NCI-H82 treated with DMSO at 0.1 percent for 48 hours (cell line): ENCODE data around the gene DIP2C.

ENCODE experiments used
- DNase-seq: peaks from one replicate; lab custom pipeline; 2025; ENCODE audit not compliant: unreplicated experiment; lab: John Stamatoyannopoulos, UW

The DIP2C gene

GRCh38 chr10:581776-582330 lies 107.6 kb downstream of the DIP2C start:
- DNase-seq = no peak

GRCh38 chr10:580778-581177 lies 108.7 kb downstream of the DIP2C start:
- no peak for DNase-seq

DNA sequence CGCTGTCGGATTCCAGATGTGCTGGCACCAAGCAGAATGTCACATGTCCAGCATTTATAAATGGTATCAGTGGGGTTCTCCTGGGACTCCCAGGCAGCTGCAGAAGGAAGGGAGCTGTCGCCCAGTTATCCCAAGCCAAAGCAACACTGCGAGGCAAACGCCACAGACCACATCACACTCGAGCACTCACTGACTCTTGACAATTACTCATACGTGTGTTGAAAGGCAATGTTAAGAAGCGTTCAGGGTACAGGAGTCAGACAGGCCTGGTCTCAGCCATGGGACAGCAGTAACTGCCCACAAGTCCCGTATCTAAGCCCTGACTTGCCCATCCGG lies 113.4 kb downstream of the DIP2C start:
- no peak for DNase-seq

GRCh38 chr10:575402-576129 lies 113.9 kb downstream of the DIP2C start:
- no peak for DNase-seq

DNA sequence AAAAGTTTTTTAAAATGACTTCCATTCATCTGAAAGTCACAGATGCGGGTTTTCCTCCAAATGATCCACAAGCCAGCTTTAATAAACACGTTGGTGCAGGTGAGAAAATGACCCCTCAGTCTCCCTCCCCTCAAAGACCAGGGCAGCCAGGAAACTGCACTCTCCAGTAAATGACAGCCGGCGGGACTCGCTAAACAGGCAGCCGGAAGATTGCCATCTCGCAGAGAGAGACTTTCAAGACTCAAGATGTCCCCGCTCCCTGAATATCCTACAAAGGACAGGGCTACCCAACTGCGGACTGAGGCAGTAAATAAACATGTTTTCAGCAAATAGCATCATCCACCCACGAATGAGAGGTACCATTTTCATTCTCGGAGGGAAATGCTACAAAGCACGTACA lies 116.8 kb downstream of the DIP2C start:
- no peak for DNase-seq

DNA sequence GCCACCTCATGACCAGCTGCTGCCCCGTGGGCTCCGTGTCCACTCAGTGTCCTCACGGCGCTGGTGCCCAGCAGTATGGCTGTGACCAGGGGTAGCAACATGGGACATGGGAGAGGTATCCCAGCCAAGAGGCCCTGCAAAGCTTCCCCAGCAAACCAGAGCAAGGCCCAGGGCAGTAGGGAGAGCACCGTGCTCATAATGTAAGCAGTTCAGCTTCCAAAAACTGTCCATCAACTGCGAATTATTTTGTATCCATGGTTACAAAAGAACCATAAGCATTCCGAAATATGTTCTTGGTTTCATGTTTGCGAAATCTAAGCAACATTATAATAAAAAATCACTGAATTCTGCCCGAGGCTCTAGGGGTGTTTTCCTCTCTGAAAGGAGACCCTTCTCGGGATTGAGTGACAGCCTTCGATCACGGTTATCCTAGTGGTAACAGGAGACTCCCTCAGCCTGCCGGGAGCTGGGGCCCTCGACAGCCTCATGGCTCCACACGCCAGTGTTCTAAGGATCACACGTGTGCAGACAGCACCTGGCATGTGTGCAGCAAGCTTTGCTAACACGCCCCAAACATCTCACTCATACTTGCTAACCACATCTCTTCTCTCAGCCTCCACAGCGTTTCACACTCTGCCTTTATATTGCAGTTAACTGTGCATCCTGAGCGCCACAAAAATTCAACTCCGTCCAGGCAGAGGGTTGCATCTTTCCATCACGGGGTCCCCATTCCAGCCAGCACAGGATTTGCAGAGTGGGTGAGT lies 117.6 kb downstream of the DIP2C start:
- DNase-seq = no peak

DNA sequence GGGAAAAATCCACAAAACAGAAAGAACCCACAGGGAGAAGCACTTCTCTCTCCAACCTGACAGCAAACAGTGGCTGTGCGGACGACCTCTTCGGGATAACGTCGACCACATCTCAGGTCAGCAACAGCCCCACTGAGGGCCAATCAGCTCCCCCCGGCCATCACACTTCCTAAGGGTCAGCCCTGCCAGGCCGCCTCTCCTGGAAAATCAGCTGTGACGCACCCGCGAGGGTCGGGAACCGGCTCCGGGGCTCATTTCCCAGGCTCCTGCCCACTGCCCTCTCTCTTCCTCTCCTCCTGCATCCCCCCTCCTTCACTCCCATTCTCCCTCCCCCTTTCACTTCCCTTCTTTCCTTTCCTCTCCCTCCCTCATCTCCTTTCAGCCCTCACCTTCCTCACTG lies 118.3 kb downstream of the DIP2C start:
- DNase-seq = no peak

DNA sequence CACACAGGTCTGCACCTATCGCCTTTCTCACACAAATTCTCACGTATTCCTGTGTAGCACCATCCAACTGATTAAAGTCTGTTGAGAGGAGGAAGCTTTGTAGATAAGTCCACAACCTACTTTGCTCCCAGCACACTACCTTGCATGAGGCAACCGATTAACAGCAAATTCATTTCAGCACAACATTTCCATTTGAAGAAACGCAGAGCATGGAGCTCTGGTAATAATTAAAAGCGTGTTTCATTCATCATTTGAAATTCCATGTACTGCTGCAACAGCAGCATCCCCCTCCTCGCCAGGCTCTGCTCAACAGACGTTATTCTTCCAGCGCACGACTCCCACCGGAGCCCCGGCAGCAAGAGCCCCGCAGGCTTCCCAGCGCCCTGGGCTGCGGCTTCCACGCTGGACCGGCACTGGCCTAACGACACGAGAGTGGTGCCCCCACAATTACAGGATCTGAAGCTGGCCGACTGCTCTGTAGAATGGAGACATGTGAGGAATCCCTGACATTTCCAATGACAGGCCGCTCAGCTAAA lies 118.8 kb downstream of the DIP2C start:
- DNase-seq = no peak

GRCh38 chr10:569961-570627 lies 119.4 kb downstream of the DIP2C start:
- no peak for DNase-seq

GRCh38 chr10:568848-569247 lies 120.6 kb downstream of the DIP2C start:
- no peak for DNase-seq

DNA sequence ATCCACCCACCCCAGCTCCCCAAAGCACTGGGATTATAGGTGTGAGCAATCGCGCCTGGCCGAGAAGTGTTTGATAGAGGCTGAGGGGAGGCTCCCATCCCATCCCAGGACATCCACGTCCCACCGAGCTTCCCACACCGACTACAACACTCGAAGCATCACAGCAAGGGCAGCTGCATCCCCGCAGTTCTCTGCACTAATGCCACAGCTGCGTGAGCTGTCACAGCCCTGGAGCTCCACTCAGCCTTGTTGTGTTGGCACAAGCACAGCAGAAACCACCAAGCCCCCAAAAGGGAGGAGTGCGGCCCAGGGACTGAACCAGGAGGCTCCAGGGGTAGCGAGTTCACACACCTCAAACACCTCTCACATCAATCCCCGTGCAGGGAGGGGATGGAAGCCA lies 121.6 kb downstream of the DIP2C start:
- DNase-seq = no peak

DNA sequence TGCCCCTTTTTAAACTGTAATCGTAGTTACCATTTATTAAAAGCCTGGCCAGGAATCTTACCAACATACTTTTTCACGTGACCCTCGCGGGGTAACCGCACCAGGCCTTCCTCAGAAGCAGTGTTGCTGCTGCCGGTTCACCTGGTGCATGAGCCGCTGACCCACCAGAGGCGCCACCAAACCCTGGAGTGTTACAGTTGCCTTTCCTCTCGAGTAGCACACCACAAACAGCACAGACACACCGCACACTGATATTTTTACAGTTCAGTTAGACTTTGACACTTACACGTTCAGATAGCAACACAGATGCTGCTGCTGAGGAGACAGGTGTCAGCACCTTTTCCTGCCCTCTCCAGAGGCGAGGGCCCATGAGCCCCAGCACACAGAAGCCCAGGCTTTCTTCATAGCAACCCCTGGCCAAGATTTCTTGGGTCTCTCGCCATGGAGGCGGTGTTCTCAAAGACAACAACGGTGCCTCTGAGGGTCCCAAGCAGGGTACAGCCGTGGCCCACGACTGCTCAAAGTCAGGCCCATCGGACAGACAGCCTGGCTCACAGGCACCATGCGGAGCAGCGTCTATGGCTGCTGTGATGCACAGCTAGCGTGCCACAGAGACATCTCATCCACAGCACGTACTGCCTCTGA lies 123.1 kb downstream of the DIP2C start:
- DNase-seq = no peak

GRCh38 chr10:565676-566075 lies 123.8 kb downstream of the DIP2C start:
- no peak for DNase-seq

GRCh38 chr10:565146-565545 lies 124.3 kb downstream of the DIP2C start:
- DNase-seq = no peak

GRCh38 chr10:563827-564226 lies 125.6 kb downstream of the DIP2C start:
- no peak for DNase-seq

GRCh38 chr10:562142-562541 lies 127.3 kb downstream of the DIP2C start:
- DNase-seq = no peak

- DNase-seq = no peak
Observed at GRCh38 chr10:561721-562120, 127.7 kb downstream of the DIP2C start.

- no peak for DNase-seq
Observed at GRCh38 chr10:560314-560992, 129.0 kb downstream of the DIP2C start.

DNA sequence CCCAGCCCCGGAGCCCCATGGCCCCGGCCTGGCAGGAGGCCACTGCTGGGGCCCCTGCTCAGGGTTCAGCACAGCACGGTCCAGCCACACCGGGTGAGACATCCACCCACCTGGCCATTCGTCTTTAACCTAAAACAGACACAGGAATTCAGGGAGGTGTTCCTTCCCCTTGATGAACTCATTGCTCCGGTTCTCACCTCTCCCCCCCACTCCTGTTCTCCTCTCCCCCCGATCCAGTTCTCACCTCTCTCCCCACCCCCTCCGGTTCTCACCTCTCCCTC lies 129.8 kb downstream of the DIP2C start:
- no peak for DNase-seq

- no peak for DNase-seq
Observed at GRCh38 chr10:558891-559766, 130.3 kb downstream of the DIP2C start.
